IMR-90 (cell line): ENCODE results near the gene ZNF814.

Experiments used
- CHD1 ChIP-seq: IDR thresholded peaks from 2 replicates; pipeline ENCODE4 v1.6.1; 2012; ENCODE audit warnings: low read depth, low read length, improper control_type of control experiment
- CTCF ChIP-seq: conservative IDR thresholded peaks from 2 replicates; pipeline ENCODE4 v1.5.1; 2012; ENCODE audit warnings: mild to moderate bottlenecking, low read depth, low read length, improper control_type of control experiment
- FOS ChIP-seq: fragments of 150-350 bp; IDR thresholded peaks from 2 replicates; pipeline ENCODE4 v1.6.1; 2016; ENCODE audit warnings: low read depth, low read length
- MAFK ChIP-seq: IDR thresholded peaks from 2 replicates; pipeline ENCODE4 v1.6.1; 2012; ENCODE audit warnings: low read depth, low read length, improper control_type of control experiment
- MXI1 ChIP-seq: IDR thresholded peaks from 2 replicates; pipeline ENCODE4 v1.6.1; 2012; ENCODE audit warnings: low read depth, mild to moderate bottlenecking, low read length, moderate library complexity, borderline replicate concordance
- POLR2A ChIP-seq: IDR thresholded peaks from 2 replicates; pipeline ENCODE4 v1.6.1; 2012; ENCODE audit warnings: mild to moderate bottlenecking, low read depth, low read length
- RAD21 ChIP-seq: IDR thresholded peaks from 2 replicates; pipeline ENCODE4 v1.6.1; 2012; ENCODE audit warnings: low read length, improper control_type of control experiment
- RCOR1 ChIP-seq: IDR thresholded peaks from 2 replicates; pipeline ENCODE4 v1.6.1; 2012; ENCODE audit warnings: mild to moderate bottlenecking, low read length, improper control_type of control experiment; ENCODE audit not compliant: insufficient replicate concordance
- RFX5 ChIP-seq: IDR thresholded peaks from 2 replicates; pipeline ENCODE4 v1.8.0; 2012; ENCODE audit warnings: low read depth, mild to moderate bottlenecking, low read length, moderate library complexity
- SMC3 ChIP-seq: fragments of 150-350 bp; IDR thresholded peaks from 2 replicates; pipeline ENCODE4 v1.6.1; 2016; ENCODE audit warnings: low read depth, mild to moderate bottlenecking, antibody characterized with exemption, low read length, moderate library complexity
- TF ChIP-seq, protein P1 (sequence below): fragments of 150-350 bp; IDR thresholded peaks from 2 replicates; pipeline ENCODE4 v1.6.1; 2016; ENCODE audit warnings: low read depth, mild to moderate bottlenecking, low read length, moderate library complexity, borderline replicate concordance

GRCh38 chr19:57830071-57830602 lies 58.7 kb downstream of the ZNF814 start, which contains the start of gene ZNF587B:
- TF ChIP-seq RAD21 (no peak), FOS (no peak), CTCF (peak; percentile 41), MXI1 (peak; percentile 62; the same call in 1 of the 2 replicates), RFX5 (no peak), POLR2A (no peak; the same call in 1 of the 2 replicates), SMC3 (peak; percentile 48), MAFK (no peak), RCOR1 (no peak), CHD1 (no peak)
- TF ChIP-seq, protein P1, sequence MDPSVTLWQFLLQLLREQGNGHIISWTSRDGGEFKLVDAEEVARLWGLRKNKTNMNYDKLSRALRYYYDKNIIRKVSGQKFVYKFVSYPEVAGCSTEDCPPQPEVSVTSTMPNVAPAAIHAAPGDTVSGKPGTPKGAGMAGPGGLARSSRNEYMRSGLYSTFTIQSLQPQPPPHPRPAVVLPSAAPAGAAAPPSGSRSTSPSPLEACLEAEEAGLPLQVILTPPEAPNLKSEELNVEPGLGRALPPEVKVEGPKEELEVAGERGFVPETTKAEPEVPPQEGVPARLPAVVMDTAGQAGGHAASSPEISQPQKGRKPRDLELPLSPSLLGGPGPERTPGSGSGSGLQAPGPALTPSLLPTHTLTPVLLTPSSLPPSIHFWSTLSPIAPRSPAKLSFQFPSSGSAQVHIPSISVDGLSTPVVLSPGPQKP = no peak
